Vagina (tissue), 2 donors: ENCODE data around the gene CTNND2. TPM values are rescaled to one million over a fixed set of nuclear protein-coding genes. Genes with fewer than 3 reads are reported as not detected.

Experiments
- DNase-seq, 2 donors: peaks; one replicate each; pipeline ENCODE4 v3.0.0-alpha.2; 2017; ENCODE audit errors: extremely low spot score in 2 of 2
- H3K27ac ChIP-seq: fragments of 200-600 bp; sonication (generic); one replicate; pipeline ENCODE4 v1.5.1; 2019
- H3K27me3 ChIP-seq: fragments of 200-600 bp; sonication (generic); one replicate; pipeline ENCODE4 v1.5.1; 2019
- H3K36me3 ChIP-seq, 2 donors: fragments of 200-600 bp; sonication (generic); one replicate each; pipeline ENCODE4 v1.5.1; 2017 to 2019
- H3K4me1 ChIP-seq: fragments of 200-600 bp; sonication (generic); one replicate; pipeline ENCODE4 v1.5.1; 2019
- H3K4me3 ChIP-seq, 2 donors: fragments of 200-600 bp; sonication (generic); 1 replicate in 1 of 2; 2 replicates in 1 of 2; pipeline ENCODE4 v1.5.1; 2016 to 2019
- H3K9me3 ChIP-seq: fragments of 200-600 bp; sonication (generic); one replicate; pipeline ENCODE4 v1.5.1; 2019
- CTCF ChIP-seq, 3 experiments: fragments of 450-650 bp in 2 of 3; fragments of 200-600 bp in 1 of 3; sonication (generic) in 1 of 3; IDR thresholded peaks; one replicate each; pipeline ENCODE4 v1.5.1; 2017 to 2019; ENCODE audit warnings: antibody characterized with exemption in 3 of 3, mild to moderate bottlenecking in 2 of 3, moderate library complexity in 2 of 3
- POLR2A ChIP-seq, 2 donors: fragments of 450-650 bp; IDR thresholded peaks; one replicate each; pipeline ENCODE4 v1.6.1; 2017; ENCODE audit warnings: antibody characterized with exemption in 2 of 2, mild to moderate bottlenecking in 2 of 2, moderate library complexity in 2 of 2
- POLR2AphosphoS5 ChIP-seq, 2 donors: sonication (generic); formaldehyde crosslinking; IDR thresholded peaks; one replicate each; pipeline ENCODE4 v1.9.0; 2017; ENCODE audit warnings: antibody characterized with exemption in 2 of 2, mild to moderate bottlenecking in 2 of 2, low read depth in 1 of 2; ENCODE audit not compliant: insufficient read depth in 1 of 2
- intact Hi-C: fragments of 100-400 bp; cut with DNase I; formaldehyde crosslinking; loops from one replicate; pipeline ENCODE4 v1.15.1; 2023
- total RNA-seq: library from RNA; depleted of rRNA; stranded (reverse); fragments of >200 nt; gene quantifications from one replicate; pipeline ENCODE4 v1.2.3, GENCODE V29; 2016

CTNND2 gene
- total RNA-seq, 1 donor from 2014 or later, result 1.7 TPM

- H3K27ac ChIP-seq, result no peak overlapping the region
- H3K9me3 ChIP-seq, result no peaks in the 10 kb centered on the region
- no peaks in the 10 kb centered on the region for H3K36me3 ChIP-seq
- H3K4me3 ChIP-seq, result no peak overlapping the region
- no peaks in the 10 kb centered on the region for H3K4me1 ChIP-seq
- no peaks in the 10 kb centered on the region for H3K27me3 ChIP-seq
- TF ChIP-seq CTCF (IDR thresholded peaks at IDR 0.05) (no peak), POLR2A (IDR thresholded peaks at IDR 0.05) (no peak), POLR2AphosphoS5 (IDR thresholded peaks at IDR 0.05; ENCODE audit: insufficient read depth in 1 of 2, low read depth in 1 of 2) (no peak)
- DNase-seq, result no peak
- intact Hi-C loops, result no loop called here
These were observed 324.9 kb downstream of the CTNND2 start for GRCh38 chr5:11579351-11579750.

- Histone ChIP-seq H3K4me1 (no peaks in the 10 kb centered on the region), H3K4me3 (no peak overlapping the region), H3K27ac (no peak overlapping the region), H3K9me3 (no peaks in the 10 kb centered on the region), H3K27me3 (no peaks in the 10 kb centered on the region), H3K36me3 (no peaks in the 10 kb centered on the region)
- DNase-seq, result no peak
- intact Hi-C loops, result no loop called here
- TF ChIP-seq POLR2AphosphoS5 (IDR thresholded peaks at IDR 0.05; ENCODE audit: insufficient read depth in 1 of 2, low read depth in 1 of 2) (no peak), CTCF (IDR thresholded peaks at IDR 0.05) (no peak), POLR2A (IDR thresholded peaks at IDR 0.05) (no peak)
These were observed 329.5 kb downstream of the CTNND2 start for GRCh38 chr5:11574787-11575186.

- Histone ChIP-seq H3K36me3 (no peaks in the 10 kb centered on the region), H3K4me1 (no peaks in the 10 kb centered on the region), H3K9me3 (no peaks in the 10 kb centered on the region), H3K27ac (no peak overlapping the region), H3K27me3 (no peaks in the 10 kb centered on the region), H3K4me3 (no peak overlapping the region)
- TF ChIP-seq CTCF (IDR thresholded peaks at IDR 0.05), result no peak
- TF ChIP-seq POLR2AphosphoS5 (IDR thresholded peaks at IDR 0.05; ENCODE audit: insufficient read depth in 1 of 2, low read depth in 1 of 2), result no peak
- TF ChIP-seq POLR2A (IDR thresholded peaks at IDR 0.05), result no peak
- DNase-seq, result no peak
- intact Hi-C loops, result no loop called here
These were observed 330.9 kb downstream of the CTNND2 start for GRCh38 chr5:11573140-11573992.

GRCh38 chr5:11564706-11565105 lies 339.5 kb downstream of the CTNND2 start:
- Histone ChIP-seq H3K27ac (no peak overlapping the region), H3K4me3 (no peak overlapping the region), H3K27me3 (no peaks in the 10 kb centered on the region), H3K9me3 (no peaks in the 10 kb centered on the region), H3K36me3 (no peaks in the 10 kb centered on the region), H3K4me1 (no peaks in the 10 kb centered on the region)
- DNase-seq, result no peak
- intact Hi-C loops, result no loop called here
- TF ChIP-seq CTCF (IDR thresholded peaks at IDR 0.05) (no peak), POLR2A (IDR thresholded peaks at IDR 0.05) (no peak), POLR2AphosphoS5 (IDR thresholded peaks at IDR 0.05; ENCODE audit: insufficient read depth in 1 of 2, low read depth in 1 of 2) (no peak)

GRCh38 chr5:11563822-11564221 lies 340.4 kb downstream of the CTNND2 start:
- Histone ChIP-seq H3K27ac (no peak overlapping the region), H3K27me3 (no peaks in the 10 kb centered on the region), H3K4me1 (no peaks in the 10 kb centered on the region), H3K9me3 (no peaks in the 10 kb centered on the region), H3K4me3 (no peak overlapping the region), H3K36me3 (no peaks in the 10 kb centered on the region)
- intact Hi-C loops, result no loop called here
- DNase-seq, result no peak
- TF ChIP-seq CTCF (IDR thresholded peaks at IDR 0.05), result no peak
- no peak for TF ChIP-seq POLR2AphosphoS5 (IDR thresholded peaks at IDR 0.05; ENCODE audit: insufficient read depth in 1 of 2, low read depth in 1 of 2)
- no peak for TF ChIP-seq POLR2A (IDR thresholded peaks at IDR 0.05)
